ENCODE data around the gene FEN1.
A peak's percentile ranks its signal among the peaks of the same experiment; 100 is the strongest.

The FEN1 gene

GRCh38 chr11:61795876-61796526, 3.3 kb downstream of the FEN1 start:
- no peak for DNase-seq

- peak; percentile 68 for DNase-seq
Observed at GRCh38 chr11:61797263-61797944, 4.7 kb downstream of the FEN1 start.

GRCh38 chr11:61799665-61800284, 7.1 kb downstream of the FEN1 start:
- DNase-seq: no peak

GRCh38 chr11:61800331-61801281, 7.9 kb downstream of the FEN1 start:
- DNase-seq: no peak

- no peak for DNase-seq
Observed at GRCh38 chr11:61802605-61803004, 9.9 kb downstream of the FEN1 start.

- DNase-seq: no peak
Observed at GRCh38 chr11:61803889-61804647, 11.4 kb downstream of the FEN1 start.

GRCh38 chr11:61805146-61805545, 12.4 kb downstream of the FEN1 start:
- no peak for DNase-seq

GRCh38 chr11:61806785-61807184, 14.1 kb downstream of the FEN1 start:
- DNase-seq: no peak

GRCh38 chr11:61810671-61811175, 18.0 kb downstream of the FEN1 start:
- no peak for DNase-seq

- no peak for DNase-seq
Observed at GRCh38 chr11:61811831-61812230, 19.1 kb downstream of the FEN1 start.

- DNase-seq: no peak
Observed at GRCh38 chr11:61812736-61813411, 20.2 kb downstream of the FEN1 start.

- DNase-seq: peak; percentile 31
Observed at GRCh38 chr11:61814247-61814957, 21.7 kb downstream of the FEN1 start.

- peak; percentile 81 for DNase-seq
Observed at GRCh38 chr11:61814958-61815789, 22.5 kb downstream of the FEN1 start.

GRCh38 chr11:61815790-61816735, 23.4 kb downstream of the FEN1 start:
- DNase-seq: peak; percentile 75

- DNase-seq: peak; percentile 96
Observed at GRCh38 chr11:61816736-61817455, 24.2 kb downstream of the FEN1 start, which contains the start of gene FADS1. FADS1 (minus strand) TSS chr11:61817003; CDS start chr11:61816929, 74 bp downstream.

- DNase-seq: no peak
Observed at GRCh38 chr11:61817471-61818202, 24.9 kb downstream of the FEN1 start.

GRCh38 chr11:61820174-61820573, 27.5 kb downstream of the FEN1 start:
- no peak for DNase-seq
